ENCODE measurements around the gene MYBPHL.

Gene MYBPHL

DNA sequence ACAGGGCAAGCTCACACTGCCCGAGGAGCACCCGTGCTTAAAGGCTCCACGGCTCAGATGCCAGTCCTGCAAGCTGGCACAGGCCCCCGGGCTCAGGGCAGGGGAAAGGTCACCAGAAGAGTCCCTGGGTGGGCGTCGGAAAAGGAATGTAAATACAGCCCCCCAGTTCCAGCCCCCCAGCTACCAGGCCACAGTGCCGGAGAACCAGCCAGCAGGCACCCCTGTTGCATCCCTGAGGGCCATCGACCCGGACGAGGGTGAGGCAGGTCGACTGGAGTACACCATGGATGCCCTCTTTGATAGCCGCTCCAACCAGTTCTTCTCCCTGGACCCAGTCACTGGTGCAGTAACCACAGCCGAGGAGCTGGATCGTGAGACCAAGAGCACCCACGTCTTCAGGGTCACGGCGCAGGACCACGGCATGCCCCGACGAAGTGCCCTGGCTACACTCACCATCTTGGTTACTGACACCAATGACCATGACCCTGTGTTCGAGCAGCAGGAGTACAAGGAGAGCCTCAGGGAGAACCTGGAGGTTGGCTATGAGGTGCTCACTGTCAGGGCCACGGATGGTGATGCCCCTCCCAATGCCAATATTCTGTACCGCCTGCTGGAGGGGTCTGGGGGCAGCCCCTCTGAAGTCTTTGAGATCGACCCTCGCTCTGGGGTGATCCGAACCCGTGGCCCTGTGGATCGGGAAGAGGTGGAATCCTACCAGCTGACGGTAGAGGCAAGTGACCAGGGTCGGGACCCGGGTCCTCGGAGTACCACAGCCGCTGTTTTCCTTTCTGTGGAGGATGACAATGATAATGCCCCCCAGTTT is 56.1 kb downstream of the MYBPHL start:
- H3K36me3 ChIP-seq (ENCODE audit: control insufficient read depth, insufficient read depth, low read length) = no peaks in the 10 kb centered on the region
- no peak overlapping the region for H3K9ac ChIP-seq
- TF ChIP-seq, protein P1, sequence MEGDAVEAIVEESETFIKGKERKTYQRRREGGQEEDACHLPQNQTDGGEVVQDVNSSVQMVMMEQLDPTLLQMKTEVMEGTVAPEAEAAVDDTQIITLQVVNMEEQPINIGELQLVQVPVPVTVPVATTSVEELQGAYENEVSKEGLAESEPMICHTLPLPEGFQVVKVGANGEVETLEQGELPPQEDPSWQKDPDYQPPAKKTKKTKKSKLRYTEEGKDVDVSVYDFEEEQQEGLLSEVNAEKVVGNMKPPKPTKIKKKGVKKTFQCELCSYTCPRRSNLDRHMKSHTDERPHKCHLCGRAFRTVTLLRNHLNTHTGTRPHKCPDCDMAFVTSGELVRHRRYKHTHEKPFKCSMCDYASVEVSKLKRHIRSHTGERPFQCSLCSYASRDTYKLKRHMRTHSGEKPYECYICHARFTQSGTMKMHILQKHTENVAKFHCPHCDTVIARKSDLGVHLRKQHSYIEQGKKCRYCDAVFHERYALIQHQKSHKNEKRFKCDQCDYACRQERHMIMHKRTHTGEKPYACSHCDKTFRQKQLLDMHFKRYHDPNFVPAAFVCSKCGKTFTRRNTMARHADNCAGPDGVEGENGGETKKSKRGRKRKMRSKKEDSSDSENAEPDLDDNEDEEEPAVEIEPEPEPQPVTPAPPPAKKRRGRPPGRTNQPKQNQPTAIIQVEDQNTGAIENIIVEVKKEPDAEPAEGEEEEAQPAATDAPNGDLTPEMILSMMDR (IDR thresholded peaks at IDR 0.05) = no peak
- H3K4me2 ChIP-seq (ENCODE audit: low read length) = peak overlapping the region; percentile 70
- no peak overlapping the region for H3K27ac ChIP-seq
- no peaks in the 10 kb centered on the region for H3K9me3 ChIP-seq (ENCODE audit: control insufficient read depth, low read length)
- no peaks in the 10 kb centered on the region for H3K79me2 ChIP-seq
- H3K4me1 ChIP-seq = peaks cover 4% of the 10 kb centered on the region
- no peaks in the 10 kb centered on the region for H3K27me3 ChIP-seq (ENCODE audit: control insufficient read depth, insufficient read depth, low read length)
- H2AFZ ChIP-seq = no peak overlapping the region
- no peak overlapping the region for H3K4me3 ChIP-seq (ENCODE audit: low read depth, low read length)

DNA sequence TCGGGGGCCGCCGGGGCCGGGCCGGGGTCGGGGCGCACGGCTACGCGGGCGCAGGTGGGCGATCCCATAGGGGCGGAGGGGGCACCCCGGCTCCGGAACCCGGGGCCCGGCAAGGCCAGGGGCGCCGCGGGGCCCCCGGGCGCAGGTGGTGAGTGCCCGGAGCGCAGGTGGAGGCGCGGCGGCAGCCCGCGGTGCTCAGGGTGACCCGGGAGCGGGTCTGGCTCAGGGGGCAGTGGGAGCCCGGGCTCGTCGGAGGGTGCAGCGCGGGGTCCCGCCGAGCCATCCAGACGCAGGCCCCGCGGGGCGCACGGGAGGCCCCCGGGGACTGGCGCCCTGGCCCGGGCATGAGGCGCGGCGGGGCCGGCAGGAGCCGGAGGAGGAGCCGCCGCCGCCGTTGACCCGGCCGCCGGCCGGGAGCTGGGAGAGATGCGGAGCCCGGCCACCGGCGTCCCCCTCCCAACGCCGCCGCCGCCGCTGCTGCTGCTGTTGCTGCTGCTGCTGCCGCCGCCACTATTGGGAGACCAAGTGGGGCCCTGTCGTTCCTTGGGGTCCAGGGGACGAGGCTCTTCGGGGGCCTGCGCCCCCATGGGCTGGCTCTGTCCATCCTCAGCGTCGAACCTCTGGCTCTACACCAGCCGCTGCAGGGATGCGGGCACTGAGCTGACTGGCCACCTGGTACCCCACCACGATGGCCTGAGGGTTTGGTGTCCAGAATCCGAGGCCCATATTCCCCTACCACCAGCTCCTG is 57.0 kb downstream of the MYBPHL start:
- H3K9ac ChIP-seq = no peak overlapping the region
- TF ChIP-seq, protein P1 (IDR thresholded peaks at IDR 0.05) = no peak
- no peak overlapping the region for H2AFZ ChIP-seq
- H3K9me3 ChIP-seq (ENCODE audit: control insufficient read depth, low read length) = no peaks in the 10 kb centered on the region
- H3K4me2 ChIP-seq (ENCODE audit: low read length) = peak overlapping the region; percentile 70
- H3K4me1 ChIP-seq = peaks cover 4% of the 10 kb centered on the region
- H3K36me3 ChIP-seq (ENCODE audit: control insufficient read depth, insufficient read depth, low read length) = no peaks in the 10 kb centered on the region
- H3K4me3 ChIP-seq (ENCODE audit: low read depth, low read length) = no peak overlapping the region
- no peaks in the 10 kb centered on the region for H3K79me2 ChIP-seq
- no peaks in the 10 kb centered on the region for H3K27me3 ChIP-seq (ENCODE audit: control insufficient read depth, insufficient read depth, low read length)
- H3K27ac ChIP-seq = no peak overlapping the region

DNA sequence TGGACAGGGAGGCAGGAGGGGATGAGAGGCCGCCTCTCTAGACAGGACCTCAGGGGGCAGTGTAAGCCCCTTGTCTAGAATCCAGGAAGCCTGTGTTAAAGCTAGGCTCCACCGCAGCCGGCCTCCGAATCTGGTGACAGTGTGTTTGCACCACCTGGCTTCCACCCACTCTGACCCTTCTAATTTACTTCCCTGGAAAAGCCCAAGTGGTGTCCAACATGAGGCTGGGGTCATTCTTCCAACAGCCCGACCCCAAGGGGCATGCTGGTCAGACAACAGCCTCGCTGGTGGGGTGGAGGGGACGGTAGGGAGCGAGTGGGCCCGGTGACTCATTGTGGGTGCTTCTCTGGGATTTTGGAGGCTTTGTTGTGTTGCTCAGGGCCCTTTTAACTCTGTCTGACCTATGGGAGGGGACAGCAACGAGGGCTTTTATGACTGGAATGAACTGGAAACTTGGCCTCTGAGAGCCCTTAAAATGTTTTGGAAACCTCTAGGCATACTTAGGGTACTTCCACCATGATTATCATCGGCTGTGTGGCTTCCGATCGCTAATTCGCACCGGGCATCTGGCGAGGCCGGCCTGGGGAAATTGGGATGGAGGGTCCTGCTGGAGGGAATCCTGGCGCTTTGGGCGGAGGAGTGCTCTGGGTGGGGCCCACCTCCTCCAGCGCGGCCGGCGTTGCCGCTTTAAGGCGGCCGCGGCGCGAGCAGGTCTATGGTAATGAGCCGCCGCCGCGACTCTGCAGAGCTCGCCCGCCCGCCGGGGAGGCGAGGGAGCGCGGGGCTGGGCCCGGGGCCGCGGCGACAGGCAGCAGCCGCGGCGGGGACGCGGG is 57.8 kb downstream of the MYBPHL start, which contains the start of gene CELSR2:
Gene CELSR2 (plus strand): TSS at position 743 of the 833 bp plus-strand sequence. CDS start 541 bp downstream, outside the sequence.
- no peak within 1 kb of the TSS for H3K9ac ChIP-seq
- H2AFZ ChIP-seq = peak within 1 kb of the TSS; percentile 75
- peak within 1 kb of the TSS; percentile 4 for H3K4me3 ChIP-seq (ENCODE audit: low read depth, low read length)
- H3K27me3 ChIP-seq (ENCODE audit: control insufficient read depth, insufficient read depth, low read length) = no peaks in the 10 kb centered on the region
- H3K4me2 ChIP-seq (ENCODE audit: low read length) = peak within 1 kb of the TSS; percentile 70
- H3K4me1 ChIP-seq = peaks cover 3% of the 10 kb centered on the region
- H3K79me2 ChIP-seq = no peaks in the 10 kb centered on the region
- H3K9me3 ChIP-seq (ENCODE audit: control insufficient read depth, low read length) = no peaks in the 10 kb centered on the region
- H3K36me3 ChIP-seq (ENCODE audit: control insufficient read depth, insufficient read depth, low read length) = no peaks in the 10 kb centered on the region
- no peak within 1 kb of the TSS for H3K27ac ChIP-seq
- TF ChIP-seq, protein P1 (IDR thresholded peaks at IDR 0.05) = no peak

DNA sequence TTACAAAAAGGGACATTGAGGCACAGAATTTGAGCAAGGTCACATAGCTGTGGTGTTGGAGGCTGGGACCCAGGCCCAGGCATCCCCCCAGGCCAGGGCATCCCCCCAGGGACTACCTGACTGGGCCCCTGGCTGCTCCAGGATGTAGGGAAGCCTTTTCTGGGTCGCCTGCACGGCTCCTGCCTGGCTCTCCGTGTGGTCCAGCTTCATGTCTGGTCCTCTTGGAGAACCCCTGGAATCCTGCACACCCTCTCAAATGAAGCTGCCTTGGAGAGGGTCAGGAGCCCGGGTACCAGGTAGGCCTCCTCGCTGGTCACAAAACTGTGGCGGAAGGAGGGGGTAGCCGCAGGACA is 58.4 kb downstream of the MYBPHL start:
- no peak overlapping the region for H3K4me3 ChIP-seq (ENCODE audit: low read depth, low read length)
- no peaks in the 10 kb centered on the region for H3K9me3 ChIP-seq (ENCODE audit: control insufficient read depth, low read length)
- no peak overlapping the region for H3K9ac ChIP-seq
- H3K4me2 ChIP-seq (ENCODE audit: low read length) = no peak overlapping the region
- no peak overlapping the region for H2AFZ ChIP-seq
- no peaks in the 10 kb centered on the region for H3K36me3 ChIP-seq (ENCODE audit: control insufficient read depth, insufficient read depth, low read length)
- H3K27me3 ChIP-seq (ENCODE audit: control insufficient read depth, insufficient read depth, low read length) = no peaks in the 10 kb centered on the region
- H3K27ac ChIP-seq = no peak overlapping the region
- TF ChIP-seq, protein P1 (IDR thresholded peaks at IDR 0.05) = no peak
- no peaks in the 10 kb centered on the region for H3K4me1 ChIP-seq
- no peaks in the 10 kb centered on the region for H3K79me2 ChIP-seq

Data from parathyroid adenoma (tissue), 2 donors.